Hematopoietic multipotent progenitor cell treated with erythropoietin and hydrocortisone succinate and interleukin-3 and kit ligand, for 8 days (in vitro differentiated cells): ENCODE measurements around the gene ZBTB8OS.

Experiments used
- DNase-seq: peaks from one replicate; pipeline ENCODE4 v3.0.0-alpha.2; 2015

The ZBTB8OS gene

GRCh38 chr1:32606565-32607371, 43.6 kb downstream of the ZBTB8OS start:
- no peak for DNase-seq

- DNase-seq, result no peak
Observed at GRCh38 chr1:32605711-32606424, 44.5 kb downstream of the ZBTB8OS start.

GRCh38 chr1:32600034-32600433, 50.3 kb downstream of the ZBTB8OS start:
- DNase-seq, result no peak

GRCh38 chr1:32592943-32593342, 57.4 kb downstream of the ZBTB8OS start:
- no peak for DNase-seq

- DNase-seq, result no peak
Observed at GRCh38 chr1:32580348-32581017, 69.9 kb downstream of the ZBTB8OS start.
